Stimulated activated naive CD4-positive, alpha-beta T cell treated with Interleukin-2 at 50 U/mL for 16 hours (primary cell): ENCODE data around the gene CCDC8.
"Not testable (repeated sequence)": the region's sequence is repeated elsewhere in the genome, so short reads cannot be mapped to it uniquely, and the experiment has no call there.

Experiments used
- DNase-seq: peaks from one replicate; lab custom pipeline; 2025; lab: John Stamatoyannopoulos, UW

Gene CCDC8

DNA sequence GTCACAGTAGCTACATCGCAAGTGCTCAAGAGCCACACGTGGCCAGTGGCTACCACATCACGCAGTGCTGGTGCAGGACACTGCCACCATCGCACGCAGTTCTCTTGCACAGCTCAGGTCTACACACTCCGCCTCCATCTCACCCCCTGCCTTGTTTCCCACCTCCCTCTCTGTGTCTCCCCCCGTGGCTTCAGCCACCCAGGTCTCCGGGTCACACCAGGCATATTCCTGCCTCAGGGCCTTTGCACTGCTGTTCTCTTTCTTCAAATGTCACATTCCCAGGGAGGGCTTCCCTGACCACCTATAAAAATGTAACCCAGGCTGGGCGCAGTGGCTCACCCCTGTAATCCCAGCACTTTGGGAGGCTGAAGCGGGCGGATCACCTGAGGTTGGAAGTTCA is 10.6 kb downstream of the CCDC8 start:
- no peak for DNase-seq

GRCh38 chr19:46397801-46398479 is 15.4 kb downstream of the CCDC8 start:
- DNase-seq = not testable (repeated sequence)

GRCh38 chr19:46394402-46394797 is 19.0 kb downstream of the CCDC8 start:
- DNase-seq = no peak

GRCh38 chr19:46393456-46394401 is 19.6 kb downstream of the CCDC8 start:
- no peak for DNase-seq

DNA sequence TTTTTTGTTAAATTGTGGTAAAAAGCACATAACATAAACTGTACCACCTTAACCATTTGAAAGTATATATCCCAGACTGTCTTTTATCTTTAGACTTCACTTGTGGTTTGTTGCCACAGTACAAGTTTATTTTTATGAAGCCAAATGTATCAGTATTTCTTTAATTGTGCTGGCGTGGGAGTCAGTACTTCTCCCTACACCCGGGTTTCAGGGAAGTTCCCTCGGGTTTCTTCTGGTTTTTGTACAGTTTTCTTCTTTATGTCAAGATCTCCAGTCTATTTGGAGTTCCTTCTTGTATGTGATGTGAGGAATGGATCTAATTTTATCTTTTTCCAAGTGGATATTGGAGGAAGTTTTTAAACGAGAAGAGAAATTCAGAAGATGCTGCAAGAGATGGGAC is 20.5 kb downstream of the CCDC8 start:
- DNase-seq = no peak

DNA sequence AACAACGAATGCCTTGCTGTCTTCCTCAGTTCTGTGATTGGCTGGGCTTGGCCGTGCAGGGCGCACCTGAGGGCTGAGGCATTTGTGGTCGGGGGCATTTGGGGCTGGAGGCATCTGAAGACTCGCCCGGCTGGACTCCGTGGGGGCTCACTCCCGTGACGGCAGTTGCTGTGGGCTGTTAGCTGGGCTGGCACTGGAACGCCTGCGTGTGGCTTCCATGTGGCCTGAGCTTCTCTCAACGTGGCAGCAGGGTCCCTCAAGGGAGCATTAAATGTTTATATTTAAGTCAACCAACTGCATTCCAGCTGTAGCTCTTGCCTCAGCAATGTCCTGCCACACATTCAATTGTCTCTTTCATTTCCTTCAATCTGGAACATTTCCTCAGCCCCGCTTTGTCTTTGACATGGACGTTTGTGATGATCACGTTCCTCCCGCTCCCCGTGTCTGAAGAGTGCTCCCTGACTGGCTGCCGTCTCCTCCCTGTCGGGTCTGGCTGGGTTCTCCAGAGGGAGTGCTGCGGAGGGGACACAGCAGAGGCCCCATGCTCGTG is 21.0 kb downstream of the CCDC8 start:
- DNase-seq = no peak

- DNase-seq = no peak
Measured at GRCh38 chr19:46391296-46392251, 21.8 kb downstream of the CCDC8 start.

- no peak for DNase-seq
Measured at GRCh38 chr19:46390866-46391265, 22.5 kb downstream of the CCDC8 start.

GRCh38 chr19:46390121-46390858 is 23.1 kb downstream of the CCDC8 start:
- no peak for DNase-seq

DNA sequence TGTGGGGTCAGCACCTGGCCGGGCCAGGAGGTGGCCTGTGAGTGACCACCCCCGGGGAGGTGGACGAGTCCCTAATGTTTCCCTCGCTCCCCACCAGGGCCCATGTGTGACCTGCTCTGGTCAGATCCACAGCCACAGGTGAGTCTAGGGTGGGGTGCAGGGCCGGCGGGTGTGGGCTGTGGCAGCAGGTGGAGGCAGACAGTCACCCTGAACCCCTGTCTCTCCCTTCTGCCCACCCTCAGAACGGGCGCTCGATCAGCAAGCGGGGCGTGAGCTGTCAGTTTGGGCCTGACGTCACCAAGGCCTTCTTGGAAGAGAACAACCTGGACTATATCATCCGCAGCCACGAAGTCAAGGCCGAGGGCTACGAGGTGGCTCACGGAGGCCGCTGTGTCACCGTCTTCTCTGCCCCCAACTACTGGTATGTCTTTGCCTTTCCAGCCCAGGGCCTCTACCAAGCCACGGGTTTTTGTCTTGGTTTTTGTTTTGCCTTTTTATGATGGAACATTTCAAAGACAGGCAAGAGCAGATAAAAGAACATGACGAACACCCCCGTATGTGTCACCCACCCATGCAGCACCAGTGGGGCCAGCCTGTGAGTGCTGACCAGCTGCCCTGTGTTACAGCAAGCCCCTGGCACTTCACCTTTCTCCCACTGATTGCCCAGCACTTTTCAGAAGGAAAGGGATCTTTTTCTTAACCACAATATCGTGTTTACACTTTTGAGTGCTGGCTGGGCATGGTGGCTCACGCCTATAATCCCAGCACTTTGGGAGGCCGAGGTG is 24.9 kb downstream of the CCDC8 start:
- no peak for DNase-seq

DNA sequence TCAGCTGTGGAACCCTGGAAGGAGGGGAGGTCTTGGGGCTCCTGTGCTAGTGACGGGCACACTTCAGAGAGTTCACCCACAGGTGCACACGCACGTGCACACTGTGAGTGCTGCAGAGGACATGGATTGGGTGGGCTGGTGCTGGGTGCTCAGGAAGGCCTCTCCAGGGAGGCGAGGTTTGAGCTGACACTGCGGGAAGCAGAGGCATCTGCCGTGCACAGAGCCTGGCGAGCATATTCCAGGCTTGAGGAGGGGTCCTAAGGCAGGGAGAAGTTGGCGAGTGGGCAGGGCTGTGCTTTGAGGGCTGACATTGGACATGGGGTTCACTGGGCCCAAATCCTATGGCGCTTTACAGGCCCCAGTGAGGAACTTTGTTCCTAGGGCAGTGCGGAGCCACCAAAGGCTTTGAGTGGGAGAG is 25.6 kb downstream of the CCDC8 start:
- DNase-seq = no peak

DNA sequence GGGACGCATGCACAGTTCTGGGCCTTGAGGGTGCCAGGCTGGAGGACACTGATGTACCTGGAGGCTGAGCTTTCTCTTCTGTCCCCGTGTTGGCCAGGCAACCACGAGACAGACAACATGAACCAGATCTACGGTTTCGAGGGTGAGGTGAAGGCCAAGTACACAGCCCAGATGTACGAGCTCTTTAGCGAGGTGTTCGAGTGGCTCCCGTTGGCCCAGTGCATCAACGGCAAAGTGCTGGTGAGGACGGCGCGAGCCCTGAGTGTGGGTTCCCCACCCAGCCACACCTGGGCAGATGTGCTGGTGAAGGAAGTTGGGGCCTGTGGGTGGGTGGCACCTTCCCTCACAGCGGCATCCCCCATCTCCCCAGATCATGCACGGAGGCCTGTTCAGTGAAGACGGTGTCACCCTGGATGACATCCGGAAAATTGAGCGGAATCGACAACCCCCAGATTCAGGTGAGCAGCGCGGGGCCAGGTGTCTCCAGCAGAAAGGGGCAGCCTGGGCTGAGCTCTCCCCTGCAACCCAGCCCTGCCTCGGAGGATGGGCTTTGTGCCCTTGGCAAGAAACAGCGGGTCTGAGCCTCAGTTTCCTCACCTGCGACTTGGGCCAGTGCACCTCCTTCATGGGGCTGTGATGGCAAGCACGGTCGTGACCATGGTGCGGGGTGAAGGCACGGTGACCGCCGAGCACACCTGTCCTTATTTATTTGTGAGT is 26.2 kb downstream of the CCDC8 start:
- no peak for DNase-seq

GRCh38 chr19:46386151-46386550 is 27.2 kb downstream of the CCDC8 start:
- DNase-seq = no peak

DNA sequence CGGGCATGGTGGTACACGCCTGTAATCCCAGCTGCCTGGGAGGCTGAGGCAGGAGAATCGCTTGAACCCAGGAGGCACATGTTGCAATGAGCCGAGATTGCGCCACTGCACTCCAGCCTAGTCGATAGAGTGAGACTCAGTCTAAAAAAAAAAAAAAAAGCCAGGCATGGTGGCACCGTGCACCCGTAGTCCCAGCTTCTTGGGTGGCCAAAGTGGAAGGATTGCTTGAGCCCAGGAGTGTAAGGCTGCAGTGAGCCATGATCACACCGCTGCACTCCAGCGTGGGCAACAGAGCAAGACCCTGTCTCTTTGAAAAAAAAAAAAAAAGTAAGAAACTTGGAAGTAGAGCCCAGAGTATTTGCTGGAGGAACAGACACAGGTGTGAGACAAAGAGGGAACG is 27.7 kb downstream of the CCDC8 start:
- no peak for DNase-seq

DNA sequence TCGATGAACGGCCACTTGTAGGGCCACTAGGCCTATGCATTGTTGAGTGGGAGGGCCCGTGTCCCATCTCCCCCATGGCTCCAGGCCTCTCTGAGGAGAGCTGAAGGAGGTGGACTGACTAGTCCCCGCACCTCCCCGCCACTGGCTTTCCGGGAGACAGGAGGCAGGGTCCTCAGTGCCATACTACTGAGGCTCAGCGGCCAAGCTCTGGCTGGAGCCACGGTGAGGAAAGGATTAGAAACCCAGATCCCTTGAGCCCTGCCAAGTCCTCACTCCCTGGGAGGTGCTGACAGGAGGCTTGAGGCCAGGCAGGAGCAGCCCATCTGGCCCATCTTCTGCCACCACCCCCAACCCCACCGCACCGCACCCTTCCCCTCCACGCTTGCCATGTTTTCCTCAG is 29.0 kb downstream of the CCDC8 start:
- DNase-seq = no peak

GRCh38 chr19:46383846-46384245 is 29.5 kb downstream of the CCDC8 start:
- DNase-seq = no peak

DNA sequence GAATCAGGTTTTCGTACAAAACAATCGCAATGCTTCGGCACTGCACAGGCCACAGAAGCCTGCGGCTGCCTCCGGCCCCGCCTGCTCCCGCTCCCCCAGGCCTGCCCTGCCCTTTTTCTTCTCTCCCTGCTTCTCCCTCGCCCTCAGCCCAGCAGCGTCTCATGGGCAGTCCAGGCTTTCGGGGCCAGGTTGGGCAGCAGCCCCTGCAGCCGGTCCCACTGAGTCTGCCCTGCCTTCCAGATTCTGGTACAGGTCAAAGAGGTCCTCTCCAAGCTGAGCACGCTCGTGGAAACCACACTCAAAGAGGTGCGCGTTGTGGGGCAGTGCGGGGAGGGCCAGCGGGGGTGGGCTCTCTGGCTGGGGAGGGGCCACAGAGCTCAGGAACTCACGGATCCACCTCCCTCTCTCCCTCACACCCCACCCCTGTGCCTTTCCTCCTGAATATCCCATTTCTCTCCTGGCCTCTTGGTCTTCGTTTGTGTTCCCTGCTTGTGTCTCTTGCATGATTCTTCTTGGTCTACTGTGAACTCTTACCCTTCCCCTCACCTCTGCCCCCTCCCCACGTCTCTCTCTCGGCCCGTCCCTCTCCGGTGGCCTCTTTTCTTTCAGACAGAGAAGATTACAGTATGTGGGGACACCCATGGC is 30.1 kb downstream of the CCDC8 start:
- DNase-seq = no peak

- DNase-seq = no peak
Measured at GRCh38 chr19:46381756-46382345, 31.5 kb downstream of the CCDC8 start.

GRCh38 chr19:46381346-46381745 is 32.0 kb downstream of the CCDC8 start:
- no peak for DNase-seq
